Lower leg skin (tissue), 3 donors: ENCODE results near the gene PLEKHH2.

Experiments
- CTCF ChIP-seq, 3 donors: fragments of 450-650 bp; IDR thresholded peaks; one replicate each; pipeline ENCODE4 v1.5.1; 2016; ENCODE audit warnings: antibody characterized with exemption in 3 of 3, mild to moderate bottlenecking in 3 of 3, moderate library complexity in 2 of 3
- POLR2A ChIP-seq, 2 donors: fragments of 450-650 bp; IDR thresholded peaks; one replicate each; pipeline ENCODE4 v1.6.1; 2016 to 2017; ENCODE audit warnings: antibody characterized with exemption in 2 of 2, mild to moderate bottlenecking in 1 of 2, moderate library complexity in 1 of 2

- no peak for TF ChIP-seq POLR2A (IDR thresholded peaks at IDR 0.05)
- TF ChIP-seq CTCF (IDR thresholded peaks at IDR 0.05) = no peak
These were observed 169.6 kb downstream of the PLEKHH2 start for GRCh38 chr2:43806719-43807031.
